Measurements from ENCODE around the gene CCDC69.
"Not testable (repeated sequence)": the region's sequence is repeated elsewhere in the genome, so short reads cannot be mapped to it uniquely, and the experiment has no call there.

The CCDC69 gene

DNA sequence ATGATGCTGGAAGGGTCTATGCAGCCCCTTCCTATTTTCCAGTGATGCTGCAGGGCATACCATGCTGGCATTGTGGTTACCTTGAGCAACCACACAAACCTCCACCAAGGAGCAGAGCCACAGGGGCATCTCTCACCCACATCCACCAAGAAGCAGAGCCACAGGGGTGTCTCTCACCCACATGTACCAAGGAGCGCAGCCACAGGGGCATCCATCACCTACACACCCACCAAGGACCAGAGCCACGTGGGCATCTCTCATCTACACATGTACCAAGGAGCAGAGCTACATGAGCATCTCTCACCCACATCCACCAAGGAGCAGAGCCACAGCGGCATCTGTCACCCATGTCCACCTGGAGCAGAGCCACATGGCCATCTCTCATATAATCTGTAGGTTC is 20.3 kb upstream of the CCDC69 start:
- DNase-seq = no peak

DNA sequence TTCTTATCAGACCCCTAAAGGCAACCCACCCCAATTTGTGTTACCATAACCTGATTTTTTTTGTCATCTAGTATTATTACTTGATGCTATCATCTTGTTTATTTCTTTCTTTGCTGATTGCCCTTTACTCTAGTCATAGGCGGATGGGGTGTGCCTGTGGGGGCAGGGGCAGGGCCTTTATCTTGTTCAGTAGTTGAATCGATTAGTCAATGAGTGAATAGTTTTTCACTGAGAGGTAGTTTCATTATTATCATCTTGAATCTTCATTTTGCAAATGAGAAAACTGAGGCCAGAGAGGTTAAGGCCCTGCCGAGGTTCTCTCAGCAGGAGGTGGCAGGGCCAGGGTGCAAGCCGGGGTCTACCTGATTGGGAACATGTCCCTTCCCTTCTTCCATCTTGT is 19.7 kb upstream of the CCDC69 start:
- DNase-seq = no peak

- DNase-seq = no peak
These were observed 19.2 kb upstream of the CCDC69 start for GRCh38 chr5:151243127-151243526.

- DNase-seq = no peak
These were observed 17.2 kb upstream of the CCDC69 start for GRCh38 chr5:151240924-151241635.

DNA sequence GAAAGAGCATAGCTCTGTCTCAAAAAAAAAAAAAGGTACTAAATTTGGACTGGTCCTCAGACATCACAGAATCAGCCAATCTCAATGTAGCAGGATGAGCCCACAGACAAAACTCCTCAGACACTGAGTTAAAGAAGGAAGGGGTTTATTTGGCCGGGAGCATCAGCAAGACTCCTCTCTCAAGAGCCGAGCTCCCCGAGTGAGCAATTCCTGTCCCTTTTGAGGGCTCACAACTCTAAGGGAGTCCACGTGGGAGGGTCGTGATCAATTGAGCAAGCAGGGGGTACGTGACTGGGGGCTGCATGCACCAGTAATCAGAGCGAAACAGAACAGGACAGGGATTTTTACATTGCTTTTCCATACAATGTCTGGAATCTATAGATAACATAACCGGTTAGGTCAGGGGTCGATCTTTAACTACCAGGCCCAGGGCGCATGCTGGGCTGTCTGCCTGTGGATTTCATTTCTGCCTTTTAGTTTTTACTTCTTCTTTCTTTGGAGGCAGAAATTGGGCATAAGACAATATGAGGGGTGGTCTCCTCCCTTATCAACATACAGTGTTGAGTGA is 16.5 kb upstream of the CCDC69 start:
- not testable (repeated sequence) for DNase-seq

- DNase-seq = peak; percentile 44
These were observed 15.5 kb upstream of the CCDC69 start for GRCh38 chr5:151239237-151239861.

GRCh38 chr5:151238303-151238741 is 14.4 kb upstream of the CCDC69 start:
- no peak for DNase-seq

DNA sequence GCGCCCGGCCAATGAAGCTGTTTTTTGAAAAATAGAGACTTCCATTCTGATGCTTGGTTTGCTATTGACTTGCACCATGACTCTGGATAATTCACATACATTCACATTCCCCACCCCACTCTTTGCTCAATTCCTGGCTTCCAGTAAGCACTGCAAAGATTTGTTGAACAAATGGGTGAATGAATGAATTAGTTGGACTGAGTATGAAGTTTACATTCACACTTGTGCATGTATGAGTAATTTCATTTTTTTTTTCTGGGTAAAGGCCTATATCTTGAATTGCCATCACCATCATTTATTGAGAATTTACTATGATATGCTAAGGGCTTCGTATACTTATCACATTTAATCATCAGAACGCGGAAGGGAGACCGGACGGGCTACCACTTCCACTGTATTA is 13.8 kb upstream of the CCDC69 start:
- DNase-seq = no peak

DNA sequence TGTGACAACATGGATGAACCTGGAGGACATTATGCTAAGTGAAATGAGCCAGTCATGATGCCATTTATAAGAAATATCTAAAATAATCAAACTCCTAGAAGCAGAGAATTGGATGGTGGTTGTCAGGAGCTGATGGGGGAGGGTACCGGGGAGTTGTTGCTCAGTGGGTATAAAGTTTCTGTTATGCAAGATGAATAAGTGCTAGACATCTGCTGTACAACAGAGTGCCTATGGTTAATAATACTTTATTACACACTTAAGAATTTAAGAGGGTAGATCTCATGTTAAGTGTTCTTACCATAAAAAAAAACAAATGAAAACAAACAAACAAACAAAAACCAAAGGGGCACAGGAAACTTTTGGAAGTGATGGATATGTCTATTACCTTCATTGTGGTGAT is 13.0 kb upstream of the CCDC69 start:
- DNase-seq = no peak

DNA sequence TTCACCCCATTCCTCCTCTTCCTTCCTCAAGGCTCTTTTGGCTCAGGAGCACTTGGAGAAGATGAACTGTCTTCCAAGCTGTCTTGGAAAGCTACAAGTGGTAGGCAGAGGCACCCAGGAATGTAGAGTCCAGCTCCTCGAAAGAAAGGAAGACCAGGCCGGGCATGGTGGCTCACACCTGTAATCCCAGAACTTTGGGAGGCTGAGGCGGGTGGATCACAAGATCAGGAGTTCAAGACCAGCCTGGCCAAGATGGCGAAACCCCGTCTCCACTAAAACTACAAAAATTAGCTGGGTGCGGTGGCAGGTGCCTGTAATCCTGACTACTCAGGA is 11.3 kb upstream of the CCDC69 start:
- DNase-seq = not testable (repeated sequence)

DNA sequence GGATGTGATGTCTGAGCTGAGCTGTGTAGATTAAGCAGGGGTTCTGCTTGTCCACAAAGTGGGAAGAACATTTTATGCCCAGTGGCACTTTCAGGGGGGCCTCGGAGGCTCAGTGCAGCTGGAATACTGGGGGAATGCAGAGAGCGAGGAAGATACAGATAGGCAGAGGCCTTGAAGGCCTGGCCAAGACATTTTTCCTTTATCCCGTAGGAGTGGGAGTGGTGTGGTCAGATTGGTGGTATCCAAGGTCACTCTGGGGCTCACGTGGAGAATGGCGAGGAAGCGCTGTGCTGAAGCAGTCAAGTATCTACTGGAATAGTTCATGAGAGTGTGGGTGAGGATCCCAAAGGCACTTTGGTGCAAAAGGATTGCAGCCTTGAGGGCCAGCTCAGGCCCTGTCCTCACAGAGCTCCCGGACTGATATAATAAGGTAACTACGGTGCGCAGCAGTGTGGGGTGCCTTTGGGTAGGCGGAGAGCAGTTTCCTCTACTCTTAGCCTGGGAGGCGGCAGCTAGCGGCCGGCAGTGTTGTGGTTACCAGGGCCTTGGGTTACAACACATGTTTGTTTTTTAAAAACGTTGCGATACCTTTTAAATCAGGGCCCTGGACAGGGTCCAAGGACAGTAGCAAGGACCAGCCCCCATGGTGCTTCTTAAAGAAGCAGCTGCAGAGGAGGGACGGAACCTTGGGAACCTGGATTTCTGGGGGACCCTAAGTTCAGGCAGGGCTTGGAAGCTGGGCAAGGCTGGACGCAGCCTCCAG is 10.8 kb upstream of the CCDC69 start:
- DNase-seq = no peak

GRCh38 chr5:151233616-151234085 is 9.8 kb upstream of the CCDC69 start:
- no peak for DNase-seq

DNA sequence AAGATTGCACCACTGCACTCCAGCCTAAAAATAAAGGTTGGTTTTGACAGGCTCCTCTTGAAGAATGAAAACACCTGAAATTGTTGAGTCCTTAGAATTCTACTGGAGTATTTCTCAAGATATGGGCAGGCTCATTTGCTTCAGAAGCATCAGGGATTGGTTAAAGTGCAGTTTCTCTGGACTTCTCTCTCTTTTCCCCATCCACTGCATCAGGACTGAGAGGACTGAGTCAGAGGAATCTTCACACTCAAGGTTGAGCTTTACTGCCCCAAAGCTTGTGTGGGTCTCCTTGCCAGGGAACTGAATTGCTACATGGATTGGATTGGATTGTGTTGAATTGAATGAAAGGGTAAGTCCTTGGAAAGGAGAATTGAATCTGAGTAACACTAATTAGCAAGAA is 7.5 kb upstream of the CCDC69 start:
- DNase-seq = no peak

DNA sequence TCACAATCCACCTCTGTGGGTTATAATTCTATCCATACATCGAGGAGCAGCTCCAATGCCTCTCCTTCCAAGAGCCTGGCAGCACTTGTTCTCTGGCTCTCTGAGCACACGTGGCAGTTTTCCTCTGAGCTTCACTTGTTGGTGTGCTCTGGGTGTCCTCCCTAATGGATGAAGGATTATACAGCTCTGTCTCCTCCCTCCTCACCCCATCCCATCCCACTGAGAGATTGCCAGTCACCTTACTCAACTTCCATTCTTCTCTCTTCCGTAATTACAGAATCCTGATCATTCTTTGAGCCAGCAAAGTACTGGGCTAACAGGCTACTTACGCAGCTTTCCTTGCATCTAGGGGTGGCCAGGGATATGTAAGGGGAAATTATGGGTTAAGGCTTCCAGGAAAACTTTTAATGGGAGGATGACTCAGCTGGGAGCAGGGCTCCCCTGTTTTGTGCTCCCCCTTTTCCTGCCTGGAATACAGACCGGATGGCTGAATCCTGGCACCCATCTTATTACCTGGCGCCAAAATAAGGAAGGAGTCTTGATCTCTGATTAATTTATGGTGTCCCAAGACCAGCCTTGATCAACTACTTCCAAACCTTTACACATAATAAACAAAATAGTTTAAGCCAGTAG is 6.3 kb upstream of the CCDC69 start:
- DNase-seq = no peak

DNA sequence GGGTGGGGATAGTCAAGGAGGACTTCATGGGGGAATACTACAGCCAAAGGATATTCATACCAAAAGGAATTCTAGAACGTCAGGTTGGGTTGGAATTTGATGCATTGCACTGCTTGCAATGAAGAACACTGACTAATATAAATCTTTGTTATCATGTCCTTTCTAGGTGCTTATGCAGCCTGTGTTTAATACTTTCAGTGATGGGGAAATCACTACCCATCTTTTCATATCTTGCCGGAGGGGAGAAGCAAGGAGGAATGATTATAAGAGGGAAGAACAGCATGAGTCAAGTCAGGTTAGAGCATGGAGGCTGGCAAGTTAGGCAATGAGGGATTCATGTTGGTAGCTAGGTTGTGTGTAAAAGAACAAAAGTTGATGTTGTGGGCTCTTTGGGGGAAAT is 5.1 kb upstream of the CCDC69 start:
- DNase-seq = no peak

- DNase-seq = no peak
These were observed 4.1 kb upstream of the CCDC69 start for GRCh38 chr5:151227918-151228447.

DNA sequence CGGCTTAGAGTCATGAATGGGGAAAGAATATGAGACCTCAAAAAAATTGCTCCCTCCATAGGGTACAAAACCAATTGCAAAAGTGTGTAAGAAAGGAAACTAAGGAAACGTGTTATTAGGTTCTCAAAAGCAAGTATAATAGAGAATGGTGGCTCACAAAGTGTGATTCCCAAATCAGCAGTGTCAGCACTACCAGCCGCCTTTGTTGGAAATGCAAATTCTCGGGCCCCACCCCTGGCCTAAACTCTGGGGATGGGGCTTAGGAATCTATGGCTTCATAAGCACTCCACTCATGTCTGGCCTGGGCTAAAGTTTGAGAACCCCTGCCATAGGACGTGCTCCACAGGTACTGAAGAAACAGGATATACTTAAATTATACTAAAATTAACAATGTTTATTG is 1.6 kb upstream of the CCDC69 start:
- DNase-seq = no peak

GRCh38 chr5:151225071-151225470 is 1.2 kb upstream of the CCDC69 start:
- DNase-seq = no peak

DNA sequence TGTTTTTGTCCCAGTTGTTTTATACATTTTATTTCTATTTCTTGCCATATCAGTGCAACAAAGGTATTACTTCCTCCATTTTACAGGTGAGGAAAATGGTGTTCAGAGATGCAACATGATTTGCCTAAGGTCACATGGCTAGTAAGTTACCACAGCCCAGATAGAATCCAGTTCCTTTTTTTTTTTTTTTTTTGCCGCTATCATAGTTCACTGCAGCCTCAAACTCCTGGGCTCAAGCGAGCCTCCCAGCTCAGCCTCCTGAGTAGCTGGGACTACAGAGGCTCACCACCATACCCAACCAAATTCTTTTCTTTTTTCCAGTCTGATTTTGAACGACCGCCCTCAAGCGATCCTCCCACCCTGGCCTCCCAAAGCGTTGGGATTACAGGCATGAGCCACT is 480 bp upstream of the CCDC69 start:
- no peak for DNase-seq

DNA sequence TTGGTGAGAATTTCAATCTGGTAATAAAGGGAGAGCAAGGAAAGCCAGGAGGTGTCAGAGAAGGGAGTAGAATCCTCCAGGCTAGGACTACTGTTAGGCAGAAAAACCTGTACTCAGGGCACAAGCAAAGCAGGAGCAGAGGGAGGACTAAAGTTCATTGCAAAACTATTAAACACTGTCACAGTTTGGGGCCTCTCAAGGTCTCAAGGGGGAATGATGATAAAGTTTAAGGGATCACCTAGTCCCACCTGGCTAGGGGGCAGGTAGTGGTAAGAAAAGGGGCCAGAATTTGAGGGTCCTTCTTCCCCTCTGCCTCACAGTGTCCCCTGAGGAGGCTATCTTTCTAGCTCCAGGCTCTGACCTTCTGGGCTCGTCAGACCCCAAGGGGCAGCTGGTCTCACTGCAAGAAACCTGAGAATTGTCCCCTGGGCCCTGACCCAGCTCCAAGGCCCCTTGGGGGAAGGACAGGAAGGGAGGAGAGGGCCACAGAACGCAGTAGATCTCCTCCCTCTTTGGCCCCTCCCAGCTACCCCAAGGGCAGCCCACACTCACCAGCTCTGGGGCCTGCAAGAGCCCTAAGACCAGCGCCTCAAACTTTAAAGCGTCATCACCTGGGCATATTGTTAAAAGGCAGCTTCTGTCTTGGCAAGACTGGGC is 974 bp downstream of the CCDC69 start:
- DNase-seq = no peak

GRCh38 chr5:151222054-151222789 is 1.7 kb downstream of the CCDC69 start:
- no peak for DNase-seq

GRCh38 chr5:151221574-151221973 is 2.3 kb downstream of the CCDC69 start:
- DNase-seq = no peak
